ENCODE results near the gene TRIO. TPM values are rescaled to one million over a fixed set of nuclear protein-coding genes. Genes with fewer than 3 reads are reported as not detected.

TRIO gene
- total and polyA plus RNA-seq, 10 of the 15 experiments (the other 5 are each of a cell fraction or from before 2014, with no cell fraction given), result 5.1 to 96.4 (median 44.6) TPM

DNA sequence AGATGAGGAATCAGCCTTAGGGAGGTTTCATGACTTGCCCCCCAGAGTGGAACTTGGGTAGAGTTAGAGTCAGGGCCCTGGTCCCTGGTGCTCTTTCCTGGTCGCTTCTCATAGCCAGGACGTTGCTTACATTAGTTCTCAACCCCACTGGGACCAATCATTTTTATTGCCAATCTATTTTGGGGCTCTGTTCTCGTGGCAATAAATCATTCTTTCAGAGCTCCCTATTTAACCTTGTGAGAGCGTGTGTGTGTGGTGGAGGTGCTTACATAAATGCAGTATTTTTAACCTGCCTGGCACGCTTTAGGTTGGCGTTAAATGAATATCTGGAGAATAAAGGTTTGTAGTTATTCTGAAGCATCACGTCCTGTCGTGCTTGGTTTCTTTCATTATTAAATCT, 4.1 kb downstream of the TRIO start:
- no peak for FAIRE-seq
- Histone ChIP-seq H3K4me2 (ENCODE audit: control insufficient read depth, insufficient read depth) (peak overlapping the region; percentile 78), H3K27ac (ENCODE audit: control insufficient read depth, insufficient read depth) (peak overlapping the region; percentile 65; the same call in 1 of the 2 replicates), H3K9ac (ENCODE audit: control insufficient read depth, insufficient read depth, low read length) (peak overlapping the region; percentile 84), H3K27me3 (replicated peaks in 1 of 2; ENCODE audit: control insufficient read depth in 2 of 2, insufficient read depth in 2 of 2, low read length in 1 of 2) (no peaks in the 10 kb centered on the region), H3K9me3 (replicated peaks; ENCODE audit: control insufficient read depth, insufficient read depth, low read length) (no peaks in the 10 kb centered on the region), H2AFZ (ENCODE audit: control insufficient read depth, low read depth, low read length) (no peak overlapping the region), H3K4me3 (peak overlapping the region; percentile 100), H3K4me1 (ENCODE audit: control insufficient read depth, insufficient read depth, low read length) (peaks cover 44% of the 10 kb centered on the region), H3K79me2 (ENCODE audit: control insufficient read depth, insufficient read depth, low read length) (peaks cover 88% of the 10 kb centered on the region), H3K36me3 (ENCODE audit: control insufficient read depth in 2 of 2, insufficient read depth in 2 of 2, low read length in 1 of 2) (no peaks in the 10 kb centered on the region; a peak in 1 of 4 replicates), H4K20me1 (ENCODE audit: control insufficient read depth, insufficient read depth) (no peaks in the 10 kb centered on the region)
- RAD21 ChIA-PET (ENCODE audit: unreplicated experiment), result interaction anchor here (0.9 to 17.7 kb wide), 10 partner anchors 9 to 140 kb away, joined by 3 to 373 read pairs (median 10); no protein-coding TSS in a partner anchor
- ATAC-seq, result no peak
- peak; percentile 21 for TF ChIP-seq PBX3 (IDR thresholded peaks at IDR 0.05; ENCODE audit: insufficient replicate concordance, low read depth, low read length)
- TF ChIP-seq EP300 (IDR thresholded peaks at IDR 0.05; ENCODE audit: borderline replicate concordance in 1 of 2, control insufficient read depth in 1 of 2, low read depth in 2 of 2, low read length in 2 of 2), result peak in 1 of 2 experiments; percentile 41; a peak in 1 of 4 replicates
- 0 out of 2 replicates have a peak, but pooled peaks have one; percentile 10 for TF ChIP-seq POLR2AphosphoS5 (IDR thresholded peaks at IDR 0.05; ENCODE audit: low read length)
- peak; percentile 14 to 30; a peak in 1 of 4 replicates for TF ChIP-seq BHLHE40 (IDR thresholded peaks at IDR 0.05; ENCODE audit: borderline replicate concordance in 1 of 2, low read depth in 2 of 2, low read length in 1 of 2)
- TF ChIP-seq BCL11A (IDR thresholded peaks at IDR 0.05; ENCODE audit: low read depth, low read length), result 0 out of 2 replicates have a peak, but pooled peaks have one; percentile 44
- TF ChIP-seq MEF2B (IDR thresholded peaks at IDR 0.05; ENCODE audit: partially characterized antibody, poor library complexity, severe bottlenecking), result peak; percentile 28
- TF ChIP-seq ZNF24 (IDR thresholded peaks at IDR 0.05), result 0 out of 2 replicates have a peak, but pooled peaks have one; percentile 27
- no peak for TF ChIP-seq ZBED1 (IDR thresholded peaks at IDR 0.05; ENCODE audit: borderline replicate concordance)
- TF ChIP-seq FOS (IDR thresholded peaks at IDR 0.05; ENCODE audit: borderline replicate concordance, extremely low read depth, insufficient read length), result no peak
- SMC1A ChIA-PET (ENCODE audit: uncharacterized antibody, unreplicated experiment), result interaction anchor here (0.9 to 18.3 kb wide), 14 partner anchors 11 to 140 kb away, joined by 3 to 430 read pairs (median 10); no protein-coding TSS in a partner anchor
- no TSS peak for BruUV-seq (replicated peaks)
- POLR2A ChIA-PET, result interaction anchor here (0.7 to 22.7 kb wide), 10 partner anchors 9 to 143 kb away, joined by 3 to 347 read pairs (median 4); no protein-coding TSS in a partner anchor
- intact Hi-C loops (cut with micrococcal nuclease; ENCODE audit: unreplicated experiment), result loop anchor here (5.0 kb wide), 2 partner anchors 110 to 520 kb away; no protein-coding TSS in a partner anchor
- no peak for DNase-seq (ENCODE audit: low read depth, low spot score)
- CTCF ChIA-PET, result interaction anchor here (1.0 to 4.2 kb wide), 7 partner anchors 10 to 123 kb away, joined by 4 to 21 read pairs (median 5); no protein-coding TSS in a partner anchor
- 22% methylated on average over 8 of the region's 8 CpGs for WGBS (ENCODE audit: insufficient coverage, insufficient replicate concordance, low lambda C conversion rate, missing lambda C conversion rate)
- in situ Hi-C loops (cut with MboI), result no loop called here
